Measurements from ENCODE around the gene HTT. TPM values are rescaled to one million over a fixed set of nuclear protein-coding genes. Genes with fewer than 3 reads are reported as not detected.

HTT gene
- total RNA-seq, 1 experiment from 2014 or later = 64.4 TPM

- WGBS (ENCODE audit: extremely low coverage, insufficient read length, low lambda C conversion rate) = no CpG with 5 or more reads among the region's 9 CpGs
- no peak overlapping the region for H3K18ac ChIP-seq (ENCODE audit: insufficient read length, low read depth, low read length)
- no peak overlapping the region for H2BK15ac ChIP-seq (ENCODE audit: low read depth, low read length)
- H3K79me2 ChIP-seq (ENCODE audit: insufficient read depth, low read length) = no peaks in the 10 kb centered on the region
- no peak overlapping the region for H4K8ac ChIP-seq (replicated peaks; ENCODE audit: insufficient read length, low read depth, low read length)
- no peak overlapping the region for H2BK120ac ChIP-seq (ENCODE audit: low read depth, low read length, poor library complexity, severe bottlenecking)
- H2BK20ac ChIP-seq (ENCODE audit: low read depth, low read length, poor library complexity, severe bottlenecking) = no peak overlapping the region
- no peak overlapping the region for H2AK5ac ChIP-seq (ENCODE audit: insufficient read length, low read length)
- no peak overlapping the region for H3K9ac ChIP-seq (ENCODE audit: extremely low read depth, insufficient read length, low read length)
- no peaks in the 10 kb centered on the region for H3K27me3 Mint-ChIP-seq (ENCODE audit: low read depth)
- no peak overlapping the region for H4K91ac ChIP-seq (ENCODE audit: insufficient read length, low read depth, low read length)
- H4K20me1 ChIP-seq (ENCODE audit: control insufficient read depth, insufficient read depth, insufficient read length) = no peaks in the 10 kb centered on the region
- no peaks in the 10 kb centered on the region for H3K23me2 ChIP-seq (ENCODE audit: insufficient read length, low read depth, low read length, poor library complexity, severe bottlenecking)
- H2BK12ac ChIP-seq (ENCODE audit: insufficient read length, low read depth, low read length) = no peak overlapping the region
- no peak overlapping the region for H3K4ac ChIP-seq (ENCODE audit: low read depth, low read length)
- H3K4me3 Mint-ChIP-seq = no peak overlapping the region
- peaks cover 33 to 64% (median 61%) of the 10 kb centered on the region in 3 experiments for H3K36me3 Mint-ChIP-seq (ENCODE audit: insufficient read depth in 1 of 3, low read depth in 3 of 3)
- no peak overlapping the region for H3K56ac ChIP-seq (ENCODE audit: insufficient read length, low read depth, low read length)
- no peaks in the 10 kb centered on the region for H3K79me1 ChIP-seq (ENCODE audit: insufficient read depth, low read depth, low read length, poor library complexity, severe bottlenecking)
- no peak overlapping the region for H2BK5ac ChIP-seq (ENCODE audit: insufficient read length, low read length)
- H3K4me1 Mint-ChIP-seq = no peaks in the 10 kb centered on the region
- H3K23ac ChIP-seq (ENCODE audit: insufficient read length, low read depth, low read length) = no peak overlapping the region
- H3T11ph ChIP-seq (ENCODE audit: low read length) = no peak overlapping the region
- no peak for TF ChIP-seq CTCF (conservative IDR thresholded peaks at IDR 0.05)
- H3K27ac Mint-ChIP-seq = no peak overlapping the region
- no peaks in the 10 kb centered on the region for H3K9me3 ChIP-seq (ENCODE audit: control insufficient read depth, low read depth, low read length)
- no peaks in the 10 kb centered on the region for H3K4me1 ChIP-seq (ENCODE audit: insufficient read depth, low read length)
- no peak overlapping the region for H2AFZ ChIP-seq (ENCODE audit: low read length)
- no peaks in the 10 kb centered on the region for H3K27me3 ChIP-seq (ENCODE audit: insufficient read depth, low read length)
- H3K14ac ChIP-seq (ENCODE audit: insufficient read depth, low read length) = no peak overlapping the region
- no peak for DNase-seq
- H3K9me3 Mint-ChIP-seq = no peaks in the 10 kb centered on the region
- no peak overlapping the region for H3K4me2 ChIP-seq (ENCODE audit: insufficient read depth, insufficient read length, low read length)
- no peak overlapping the region for H3K27ac ChIP-seq (ENCODE audit: insufficient read length, low read depth, low read length)
- H4K5ac ChIP-seq (ENCODE audit: insufficient read length, low read depth, low read length) = no peak overlapping the region
Observed at GRCh38 chr4:3121110-3121509, 46.6 kb downstream of the HTT start.
